Sigmoid colon (tissue), 4 donors: ENCODE results near the gene SIDT1.

Source experiments
- CTCF ChIP-seq, 4 experiments: fragments of 450-650 bp in 3 of 4; fragments of 200-600 bp in 1 of 4; IDR thresholded peaks; one replicate each; pipeline ENCODE4 v1.5.1; 2016 to 2019; ENCODE audit warnings: antibody characterized with exemption in 4 of 4, mild to moderate bottlenecking in 3 of 4, moderate library complexity in 2 of 4
- POLR2AphosphoS5 ChIP-seq, 4 donors: sonication (generic); formaldehyde crosslinking; IDR thresholded peaks; one replicate each; pipeline ENCODE4 v1.6.1; 2017; ENCODE audit warnings: antibody characterized with exemption in 4 of 4

GRCh38 chr3:113602256-113602655 is 69.9 kb downstream of the SIDT1 start:
- TF ChIP-seq CTCF (IDR thresholded peaks at IDR 0.05): no peak
- no peak for TF ChIP-seq POLR2AphosphoS5 (IDR thresholded peaks at IDR 0.05)
